GM12891 (cell line): ENCODE measurements around the gene RAB3C.

Source experiments
- DNase-seq: peaks from one replicate; pipeline ENCODE4 v3.0.0; 2011; ENCODE audit warnings: low spot score; ENCODE audit not compliant: insufficient read length
- FAIRE-seq: peaks from 2 replicates; lab custom pipeline; 2011; peaks lifted over from hg19 to GRCh38; lab: Jason Lieb, UNC
- PAX5 ChIP-seq: IDR thresholded peaks from 2 replicates; pipeline ENCODE4 v1.6.1; 2011; ENCODE audit warnings: low read length, moderate library complexity, mild to moderate bottlenecking; ENCODE audit not compliant: insufficient read depth, severe bottlenecking
- POLR2A ChIP-seq: IDR thresholded peaks from 2 replicates; pipeline ENCODE4 v1.6.1; 2011; ENCODE audit warnings: low read depth, low read length, control low read depth
- POLR2AphosphoS5 ChIP-seq: IDR thresholded peaks from 2 replicates; pipeline ENCODE4 v1.6.1; 2011; ENCODE audit warnings: low read depth, low read length, control low read depth
- POU2F2 ChIP-seq: IDR thresholded peaks from 2 replicates; pipeline ENCODE4 v1.6.1; 2011; ENCODE audit warnings: low read depth, mild to moderate bottlenecking, control low read depth, low read length, moderate library complexity
- SPI1 ChIP-seq: IDR thresholded peaks from 2 replicates; pipeline ENCODE4 v1.6.1; 2011; ENCODE audit warnings: low read depth, low read length, control low read depth
- TAF1 ChIP-seq: IDR thresholded peaks from 2 replicates; pipeline ENCODE4 v1.6.1; 2011; ENCODE audit warnings: low read depth, low read length, control low read depth

Gene RAB3C

DNA sequence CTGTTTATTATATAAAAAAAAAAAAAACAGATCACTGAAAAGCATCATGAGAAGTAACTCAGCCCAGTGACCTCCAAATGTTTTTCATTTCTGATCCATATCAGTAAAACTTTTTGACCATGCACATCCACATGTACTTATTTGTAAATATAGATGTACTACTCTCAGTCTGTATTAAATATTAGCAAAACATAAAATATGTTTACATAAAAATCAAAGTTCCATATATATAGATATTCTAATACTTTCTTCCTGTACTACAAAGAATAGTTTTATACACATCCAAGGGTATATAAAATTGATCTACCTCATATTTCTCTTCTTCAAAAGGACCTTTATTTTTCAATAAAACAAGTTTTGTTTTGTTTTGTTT is 309.1 kb downstream of the RAB3C start:
- DNase-seq (no peak), FAIRE-seq (no peak)
- TF ChIP-seq POLR2AphosphoS5 (no peak), PAX5 (no peak), TAF1 (no peak), POU2F2 (no peak), SPI1 (no peak), POLR2A (no peak)

DNA sequence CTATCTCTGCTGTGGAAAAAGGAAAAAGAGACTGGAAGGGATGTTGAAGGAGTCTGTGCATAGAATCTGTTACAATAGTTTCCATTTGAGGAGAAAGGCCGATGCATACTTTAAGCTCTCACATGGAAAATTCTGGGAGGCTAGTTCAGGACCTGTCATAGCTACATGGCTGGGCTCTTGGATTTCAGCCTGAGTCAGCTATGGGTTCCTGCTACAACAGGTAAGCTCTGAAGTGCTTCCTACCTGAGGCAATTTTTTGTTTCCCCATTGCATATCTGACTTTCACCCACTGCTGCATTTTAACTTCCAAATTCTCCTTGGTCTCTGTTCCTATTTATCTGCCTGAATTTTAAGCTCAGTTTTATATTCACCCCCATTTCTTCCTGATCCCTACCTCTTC is 310.7 kb downstream of the RAB3C start:
- no peak for TF ChIP-seq SPI1
- TF ChIP-seq PAX5 = no peak
- no peak for TF ChIP-seq TAF1
- DNase-seq (no peak), FAIRE-seq (no peak)

DNA sequence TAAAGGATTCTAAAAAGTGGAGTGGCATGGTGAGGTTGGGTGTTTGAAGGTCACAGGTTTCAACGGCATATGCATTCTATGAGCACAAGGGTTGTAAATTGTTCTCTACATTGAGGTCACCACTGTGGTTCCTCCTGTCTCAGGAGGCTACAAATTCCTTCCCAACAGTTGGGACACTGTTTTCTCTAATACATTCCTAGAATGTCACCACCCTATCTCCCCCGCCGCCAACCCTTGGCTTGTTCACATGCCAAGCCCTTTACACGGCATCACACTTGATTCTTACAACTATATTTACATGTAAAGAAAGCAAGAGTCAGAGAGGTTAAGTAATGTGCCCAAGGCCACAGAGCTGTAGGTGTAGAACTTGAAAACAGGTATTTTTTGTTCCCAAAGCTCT is 315.1 kb downstream of the RAB3C start:
- no peak for TF ChIP-seq TAF1
- no peak for FAIRE-seq
- no peak for DNase-seq

DNA sequence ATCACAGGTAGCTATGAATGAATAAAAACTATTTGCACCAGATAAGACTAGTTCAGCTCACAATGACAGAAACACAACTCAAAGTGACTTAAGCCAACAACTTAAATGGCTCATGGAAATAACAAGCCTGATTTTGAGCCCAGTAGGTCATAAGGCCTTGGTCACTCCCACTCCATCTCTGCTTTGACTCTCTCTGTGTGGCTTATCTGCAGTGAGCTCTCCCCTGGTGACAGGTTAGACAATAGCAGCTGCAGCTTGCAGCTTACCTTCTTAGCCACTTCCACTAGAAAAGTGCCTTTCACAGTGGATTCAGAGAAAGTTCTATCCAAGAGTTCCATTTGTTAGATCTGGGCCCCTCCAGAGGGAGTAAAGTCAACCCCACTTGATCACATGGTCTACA is 315.7 kb downstream of the RAB3C start:
- TF ChIP-seq TAF1 = no peak
- no peak for TF ChIP-seq PAX5
- no peak for TF ChIP-seq POU2F2
- no peak for TF ChIP-seq POLR2A
- no peak for TF ChIP-seq POLR2AphosphoS5
- TF ChIP-seq SPI1 = no peak
- FAIRE-seq = no peak
- DNase-seq = no peak

DNA sequence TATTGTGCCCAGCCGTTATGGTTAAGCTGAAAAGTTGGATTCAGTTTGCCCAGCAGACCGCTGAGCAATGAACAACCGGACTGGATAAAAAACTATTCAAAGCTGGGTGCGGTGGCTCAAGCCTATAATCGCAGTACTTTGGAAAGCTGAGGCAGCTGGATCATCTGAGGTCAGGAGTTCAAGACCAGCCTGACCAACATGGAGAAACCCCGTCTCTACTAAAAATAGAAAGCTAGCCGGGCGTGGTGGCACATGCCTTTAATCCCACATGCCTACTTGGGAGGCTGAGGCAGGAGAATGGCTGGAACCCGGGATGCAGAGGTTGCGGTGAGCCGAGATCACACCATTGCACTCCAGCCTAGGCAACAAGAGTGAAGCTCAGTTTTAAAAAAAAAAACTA is 318.4 kb downstream of the RAB3C start:
- TF ChIP-seq POLR2AphosphoS5 (no peak), SPI1 (no peak), POU2F2 (no peak), PAX5 (no peak)
- no peak for DNase-seq
- no peak for FAIRE-seq

DNA sequence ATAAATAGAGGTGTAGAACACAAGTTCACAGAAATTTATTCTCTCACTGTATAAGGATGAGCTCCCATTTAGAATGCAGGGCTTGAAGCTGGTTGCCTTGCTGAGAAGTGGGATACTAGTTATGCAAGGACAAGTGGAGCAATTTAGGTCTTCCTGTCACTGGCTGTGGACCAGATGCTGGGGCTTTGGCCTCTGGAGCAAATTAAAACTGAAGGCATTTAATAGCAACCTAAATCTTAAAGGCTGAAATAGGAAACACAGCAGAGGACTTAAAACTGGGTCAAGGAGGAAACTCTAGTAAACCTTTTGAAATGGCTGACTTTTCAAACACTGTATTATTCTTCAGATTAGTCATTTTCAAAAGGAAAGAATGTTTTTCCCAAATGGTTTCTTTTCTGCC is 319.4 kb downstream of the RAB3C start:
- TF ChIP-seq POLR2AphosphoS5 = no peak
- TF ChIP-seq POLR2A = no peak
- no peak for TF ChIP-seq PAX5
- TF ChIP-seq SPI1 = no peak
- no peak for TF ChIP-seq POU2F2
- no peak for TF ChIP-seq TAF1
- FAIRE-seq (no peak), DNase-seq (no peak)

DNA sequence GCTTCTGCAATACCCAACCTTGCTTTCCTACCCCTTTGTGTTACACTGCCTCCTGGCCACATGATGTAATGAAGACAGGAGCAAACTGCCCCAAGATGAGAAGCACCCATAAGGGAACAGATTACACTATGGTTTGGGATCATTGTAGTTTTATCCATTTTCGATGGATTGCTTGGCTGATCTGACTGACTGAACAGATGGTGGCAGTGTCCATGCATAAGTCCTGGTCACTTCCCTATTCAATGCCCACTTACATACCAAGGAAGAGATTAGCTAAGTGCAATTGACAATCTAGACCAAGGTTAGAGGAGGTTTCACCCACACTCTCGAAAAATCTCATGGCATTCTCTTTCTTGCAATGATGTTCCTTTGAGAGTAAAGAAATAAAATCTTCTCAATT is 319.9 kb downstream of the RAB3C start:
- FAIRE-seq = no peak
- DNase-seq = no peak
- TF ChIP-seq PAX5 (no peak), POLR2A (no peak), POLR2AphosphoS5 (no peak), SPI1 (no peak), TAF1 (no peak), POU2F2 (no peak)

DNA sequence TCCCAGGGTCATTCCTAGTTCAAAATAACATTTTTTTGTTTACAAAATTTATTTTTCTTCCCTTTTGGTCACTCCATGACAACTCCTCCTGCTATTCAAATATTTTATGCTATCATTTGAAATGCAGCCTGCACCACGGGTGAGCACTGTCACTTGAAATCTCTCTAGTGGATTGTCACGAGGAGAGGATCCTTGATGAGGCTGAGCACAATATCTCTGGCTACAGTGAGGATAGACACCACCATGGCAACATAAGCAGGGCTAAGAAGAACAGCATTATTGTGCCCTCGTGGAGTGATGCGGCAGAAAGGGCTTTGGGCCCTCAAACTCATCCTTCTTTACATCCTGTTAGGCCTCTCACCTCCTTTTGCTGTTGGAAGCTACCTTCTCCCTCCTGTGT is 321.9 kb downstream of the RAB3C start:
- DNase-seq = no peak
- FAIRE-seq = no peak
- no peak for TF ChIP-seq POLR2AphosphoS5
- TF ChIP-seq TAF1 = no peak
- no peak for TF ChIP-seq POU2F2
- TF ChIP-seq PAX5 = no peak
- no peak for TF ChIP-seq SPI1
- TF ChIP-seq POLR2A = no peak

DNA sequence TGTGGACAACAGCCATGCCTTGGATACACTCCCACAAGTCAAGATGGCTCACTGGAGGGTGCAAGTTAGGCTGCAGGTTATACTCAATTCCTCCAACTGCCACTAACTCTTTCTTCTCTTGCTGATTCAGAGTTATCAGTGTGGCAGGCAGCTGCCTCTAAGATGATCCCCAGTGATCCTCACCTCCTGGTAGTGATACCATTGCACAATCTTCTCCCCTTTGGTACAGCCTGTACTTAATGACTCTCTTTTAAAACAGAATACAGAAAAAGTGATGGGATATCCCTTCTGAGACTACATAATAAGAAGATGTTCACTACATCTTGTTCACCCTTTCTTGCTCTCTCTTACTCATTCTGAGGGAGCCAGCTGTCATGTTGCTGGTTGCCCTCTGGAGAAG is 323.1 kb downstream of the RAB3C start:
- TF ChIP-seq POLR2AphosphoS5 (no peak), PAX5 (no peak), TAF1 (no peak), POLR2A (no peak)
- no peak for FAIRE-seq
- DNase-seq = no peak
